Transverse colon (tissue), 4 donors: ENCODE results near the gene MAST4. TPM values are rescaled to one million over a fixed set of nuclear protein-coding genes. Genes with fewer than 3 reads are reported as not detected.

ENCODE experiments used
- DNase-seq: peaks from one replicate; pipeline ENCODE4 v3.0.0-alpha.2; 2019
- H3K27ac ChIP-seq, 4 donors: fragments of 200-600 bp; sonication (generic); 2 replicates each; pipeline ENCODE4 v1.5.1; 2016 to 2018; ENCODE audit warnings: inconsistent platforms in 4 of 4
- H3K27me3 ChIP-seq: fragments of 200-600 bp; sonication (generic); 2 replicates; pipeline ENCODE4 v1.5.1; 2017; ENCODE audit warnings: inconsistent platforms
- H3K36me3 ChIP-seq, 4 donors: fragments of 200-600 bp; sonication (generic); 2 replicates each; pipeline ENCODE4 v1.5.1; 2017 to 2019; ENCODE audit warnings: inconsistent platforms in 4 of 4
- H3K4me1 ChIP-seq, 4 donors: fragments of 200-600 bp; sonication (generic); 2 replicates each; pipeline ENCODE4 v1.5.1; 2017 to 2020; ENCODE audit warnings: inconsistent platforms in 4 of 4
- H3K4me3 ChIP-seq, 4 donors: fragments of 200-600 bp; sonication (generic); 1 replicate in 1 of 4; 2 replicates in 3 of 4; pipeline versions ENCODE4 v1.5.1 to v1.6.1; 2017 to 2019; ENCODE audit warnings: inconsistent platforms in 4 of 4
- H3K9me3 ChIP-seq, 2 donors: fragments of 200-600 bp; sonication (generic); 2 replicates each; pipeline ENCODE4 v1.5.1; 2017 to 2019; ENCODE audit warnings: inconsistent platforms in 2 of 2
- EP300 ChIP-seq: sonication (generic); formaldehyde crosslinking; IDR thresholded peaks from one replicate; pipeline ENCODE4 v1.6.1; 2017; ENCODE audit warnings: antibody characterized with exemption, low read depth
- POLR2A ChIP-seq: fragments of 450-650 bp; IDR thresholded peaks from one replicate; pipeline ENCODE4 v1.6.1; 2016; ENCODE audit warnings: antibody characterized with exemption, mild to moderate bottlenecking, moderate library complexity
- POLR2AphosphoS5 ChIP-seq, 3 donors: sonication (generic); formaldehyde crosslinking; IDR thresholded peaks; one replicate each; pipeline ENCODE4 v1.6.1; 2016; ENCODE audit warnings: antibody characterized with exemption in 3 of 3
- WGBS, 2 donors: methylation state at CpG; one replicate each; pipeline ENCODE4 v1.1.5; 2018; ENCODE audit warnings: low coverage in 1 of 2; 5-methylcytosine and 5-hydroxymethylcytosine counted together
- in situ Hi-C, 4 donors: fragments of 200-750 bp; cut with MboI; loops; one replicate each; pipeline versions ENCODE4 v1.15.0 to v1.15.1; 2017; ENCODE audit warnings: low sequenced_read_pairs in 3 of 4, low pct_ligation_motif_present in 1 of 4, low pct_unique_long_range_greater_than_20kb in 1 of 4
- intact Hi-C: fragments of 100-400 bp; cut with DNase I; formaldehyde crosslinking; loops from one replicate; pipeline ENCODE4 v1.15.1; 2023; ENCODE audit warnings: low total_unique reads
- total RNA-seq, 4 donors: library from RNA; depleted of rRNA; stranded (reverse); fragments of >200 nt; gene quantifications; one replicate each; pipeline ENCODE4 v1.1.0, GENCODE V29; 2016
- TF ChIP-seq, protein P1 (sequence below), 5 experiments: fragments of 200-600 bp in 3 of 5; fragments of 450-650 bp in 2 of 5; sonication (generic) in 3 of 5; IDR thresholded peaks; 1 replicate in 2 of 5; 2 replicates in 3 of 5; pipeline ENCODE4 v1.5.1; 2016 to 2017; ENCODE audit warnings: antibody characterized with exemption in 5 of 5, inconsistent platforms in 3 of 5, mild to moderate bottlenecking in 2 of 5, moderate library complexity in 1 of 5

Gene MAST4
- total RNA-seq, 4 donors from 2014 or later = 20.3 to 46.8 (median 35.4) TPM

DNA sequence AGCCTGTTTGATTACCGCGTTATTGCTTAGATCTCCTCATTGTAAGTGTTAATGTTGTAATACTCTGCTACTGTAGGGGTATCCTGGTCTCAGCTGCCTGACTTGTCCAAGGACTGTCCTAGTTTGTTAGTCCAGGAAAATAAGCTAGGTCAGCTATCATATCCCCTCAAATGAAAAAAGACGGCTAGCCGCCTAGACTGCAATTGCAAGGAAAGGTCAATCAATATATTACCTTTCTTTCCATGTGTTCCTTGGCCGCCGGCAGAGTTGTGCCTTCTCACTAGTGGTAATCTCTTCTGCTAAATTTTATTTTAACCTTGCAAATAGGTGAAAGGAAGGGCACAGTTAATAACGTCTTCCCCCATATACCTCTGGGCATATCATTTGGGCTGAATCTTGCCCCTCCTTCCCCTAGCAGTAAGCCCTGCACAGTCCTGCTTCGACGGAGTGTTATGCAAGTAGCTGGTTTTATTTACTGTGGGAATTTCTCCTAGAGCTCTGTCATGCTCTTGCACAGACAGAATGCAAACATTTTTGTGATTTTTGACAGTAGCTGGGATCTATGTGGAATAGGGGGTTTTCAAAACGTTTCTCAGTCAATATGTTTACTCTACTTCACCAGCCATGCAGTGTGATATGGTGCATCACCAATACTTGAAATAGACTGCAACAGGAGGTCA lies 288.5 kb downstream of the MAST4 start:
- intact Hi-C loops (no loop called here), in situ Hi-C loops (no loop called here)
- Histone ChIP-seq H3K27me3 (no peaks in the 10 kb centered on the region), H3K36me3 (no peaks in the 10 kb centered on the region), H3K4me3 (no peak overlapping the region), H3K9me3 (no peaks in the 10 kb centered on the region), H3K4me1 (peaks cover 0 to 13% (median 3%) of the 10 kb centered on the region in 4 donors), H3K27ac (no peak overlapping the region)
- WGBS, 2 donors = 85 to 89% methylated on average over 5 to 10 of the region's 10 CpGs
- TF ChIP-seq POLR2AphosphoS5 (IDR thresholded peaks at IDR 0.05) (no peak), EP300 (no peak), POLR2A (no peak)
- TF ChIP-seq, protein P1, sequence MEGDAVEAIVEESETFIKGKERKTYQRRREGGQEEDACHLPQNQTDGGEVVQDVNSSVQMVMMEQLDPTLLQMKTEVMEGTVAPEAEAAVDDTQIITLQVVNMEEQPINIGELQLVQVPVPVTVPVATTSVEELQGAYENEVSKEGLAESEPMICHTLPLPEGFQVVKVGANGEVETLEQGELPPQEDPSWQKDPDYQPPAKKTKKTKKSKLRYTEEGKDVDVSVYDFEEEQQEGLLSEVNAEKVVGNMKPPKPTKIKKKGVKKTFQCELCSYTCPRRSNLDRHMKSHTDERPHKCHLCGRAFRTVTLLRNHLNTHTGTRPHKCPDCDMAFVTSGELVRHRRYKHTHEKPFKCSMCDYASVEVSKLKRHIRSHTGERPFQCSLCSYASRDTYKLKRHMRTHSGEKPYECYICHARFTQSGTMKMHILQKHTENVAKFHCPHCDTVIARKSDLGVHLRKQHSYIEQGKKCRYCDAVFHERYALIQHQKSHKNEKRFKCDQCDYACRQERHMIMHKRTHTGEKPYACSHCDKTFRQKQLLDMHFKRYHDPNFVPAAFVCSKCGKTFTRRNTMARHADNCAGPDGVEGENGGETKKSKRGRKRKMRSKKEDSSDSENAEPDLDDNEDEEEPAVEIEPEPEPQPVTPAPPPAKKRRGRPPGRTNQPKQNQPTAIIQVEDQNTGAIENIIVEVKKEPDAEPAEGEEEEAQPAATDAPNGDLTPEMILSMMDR (IDR thresholded peaks at IDR 0.05) = no peak
- no peak for DNase-seq

DNA sequence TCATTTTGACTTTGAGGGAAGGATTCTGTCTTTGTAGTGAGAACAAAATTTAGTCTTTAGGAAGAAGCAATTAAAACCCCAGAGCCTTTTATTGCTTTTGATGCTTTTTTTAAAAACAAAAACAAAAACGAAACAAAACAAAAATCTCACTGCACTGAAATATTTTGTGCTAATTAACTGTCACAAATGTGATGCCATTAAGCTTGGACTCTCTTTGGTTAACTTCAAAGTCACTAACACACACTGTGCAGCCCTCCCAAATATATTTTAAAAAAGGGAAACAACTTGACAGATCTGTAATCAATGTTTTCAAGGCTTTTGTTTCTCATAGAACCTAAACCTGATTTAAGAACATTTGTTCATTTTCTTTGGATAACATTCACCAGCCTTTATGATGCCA lies 290.7 kb downstream of the MAST4 start:
- Histone ChIP-seq H3K4me1 (peaks cover 0 to 10% (median 7%) of the 10 kb centered on the region in 4 donors), H3K9me3 (no peaks in the 10 kb centered on the region), H3K27me3 (no peaks in the 10 kb centered on the region), H3K36me3 (no peaks in the 10 kb centered on the region), H3K4me3 (no peak overlapping the region), H3K27ac (no peak overlapping the region)
- WGBS, 2 donors = 63 to 87% methylated on average over 1 of the region's 1 CpG
- in situ Hi-C loops (no loop called here), intact Hi-C loops (no loop called here)
- DNase-seq = no peak
- TF ChIP-seq POLR2A (no peak), EP300 (no peak), POLR2AphosphoS5 (IDR thresholded peaks at IDR 0.05) (no peak)
- TF ChIP-seq, protein P1 (IDR thresholded peaks at IDR 0.05) = no peak

DNA sequence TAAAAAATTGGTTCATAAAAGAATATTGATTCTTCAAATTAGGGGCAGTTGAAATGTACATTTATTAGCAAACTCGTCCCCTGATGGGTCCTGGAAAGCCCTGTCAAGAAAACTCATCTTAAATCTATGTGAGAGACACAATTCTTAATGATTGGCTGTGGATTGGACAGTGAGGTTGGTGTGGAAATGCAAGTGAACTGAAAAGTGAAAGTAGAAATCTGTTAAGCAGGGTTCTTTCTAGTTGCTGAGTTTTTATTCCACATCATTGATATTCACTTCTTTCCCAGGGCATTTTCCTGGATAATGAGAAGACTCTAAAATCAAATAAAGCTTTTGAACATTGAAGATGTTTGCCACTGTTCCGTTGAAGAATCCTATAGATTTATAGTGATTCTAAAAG lies 292.4 kb downstream of the MAST4 start:
- in situ Hi-C loops (no loop called here), intact Hi-C loops (no loop called here)
- no peak overlapping the region for H3K4me3 ChIP-seq
- no peaks in the 10 kb centered on the region for H3K36me3 ChIP-seq
- no peak overlapping the region for H3K27ac ChIP-seq
- H3K9me3 ChIP-seq = no peaks in the 10 kb centered on the region
- no peaks in the 10 kb centered on the region for H3K27me3 ChIP-seq
- TF ChIP-seq POLR2AphosphoS5 (IDR thresholded peaks at IDR 0.05) = no peak
- TF ChIP-seq EP300 = no peak
- TF ChIP-seq POLR2A = no peak
- TF ChIP-seq, protein P1 (IDR thresholded peaks at IDR 0.05) = no peak
- H3K4me1 ChIP-seq = peaks cover 0 to 10% (median 7%) of the 10 kb centered on the region in 4 donors
- 31 to 37% methylated on average over 2 of the region's 2 CpGs for WGBS, 2 donors
- no peak for DNase-seq

DNA sequence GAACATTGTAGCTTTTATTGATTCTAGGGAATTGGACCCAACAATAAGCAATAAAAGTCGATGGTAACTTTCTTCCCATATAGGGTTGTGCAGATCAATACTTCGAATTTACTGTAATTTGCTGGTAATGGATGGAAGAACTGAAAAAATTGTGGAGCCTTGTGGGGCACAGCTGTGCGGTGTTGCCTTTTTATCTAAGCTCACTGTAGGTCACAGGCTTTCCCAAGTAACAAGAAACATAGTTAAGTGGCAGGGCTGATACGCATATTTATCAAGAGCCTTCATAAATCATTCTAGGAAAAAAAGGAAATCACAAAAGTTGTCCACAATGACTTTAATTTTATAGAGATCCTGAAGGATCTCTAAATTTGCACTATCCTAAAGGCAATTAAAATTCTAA lies 292.9 kb downstream of the MAST4 start:
- WGBS, 2 donors = 63 to 64% methylated on average over 4 of the region's 4 CpGs
- H3K27ac ChIP-seq = no peak overlapping the region

More for the DNA sequence above, 292.9 kb downstream of the MAST4 start:
- in situ Hi-C loops (no loop called here), intact Hi-C loops (no loop called here)
- H3K9me3 ChIP-seq = no peaks in the 10 kb centered on the region
- no peak for DNase-seq
- peaks cover 0 to 10% (median 7%) of the 10 kb centered on the region in 4 donors for H3K4me1 ChIP-seq
- TF ChIP-seq, protein P1 (IDR thresholded peaks at IDR 0.05) = no peak
- no peak for TF ChIP-seq POLR2A
- no peak for TF ChIP-seq POLR2AphosphoS5 (IDR thresholded peaks at IDR 0.05)
- TF ChIP-seq EP300 = no peak
- no peaks in the 10 kb centered on the region for H3K36me3 ChIP-seq
- H3K27me3 ChIP-seq = no peaks in the 10 kb centered on the region
- no peak overlapping the region for H3K4me3 ChIP-seq
